B cell (primary cell): ENCODE results near the gene ZNHIT3. TPM values are rescaled to one million over a fixed set of nuclear protein-coding genes. Genes with fewer than 3 reads are reported as not detected.

Experiments used
- ATAC-seq: fragments of 200-7000 bp; cut with Tn5 transposase; one replicate; pipeline ENCODE4 v1.10.0; 2021; ENCODE audit warnings: low read depth, mild to moderate bottlenecking, moderate number of reproducible peaks, moderate library complexity
- CTCF ChIA-PET: fragments of 350-600 bp; sonication (Branson Sonifier 250); formaldehyde crosslinking; loops from one replicate; lab custom pipeline; 2021; ENCODE audit warnings: antibody characterized with exemption, inconsistent platforms; lab: Charles Lee
- POLR2A ChIA-PET: fragments of 350-600 bp; sonication (Branson Sonifier 250); formaldehyde crosslinking; loops from one replicate; lab custom pipeline; 2021; ENCODE audit warnings: antibody characterized with exemption; lab: Charles Lee
- DNase-seq: peaks from one replicate; pipeline ENCODE4 v3.0.0; 2013
- H2AFZ ChIP-seq: 2 replicates; pipeline ENCODE4 v1.6.1; 2012; ENCODE audit warnings: mild to moderate bottlenecking, low read depth, low read length; ENCODE audit not compliant: insufficient read depth, poor library complexity, severe bottlenecking
- H3K27ac ChIP-seq, 2 donors: 1 replicate in 1 of 2; 2 replicates in 1 of 2; pipeline ENCODE4 v1.5.1; 2012 to 2013; ENCODE audit warnings: low read length in 2 of 2, mild to moderate bottlenecking in 2 of 2, moderate library complexity in 1 of 2
- H3K27me3 ChIP-seq, 4 experiments: fragments of 200-600 bp in 1 of 4; sonication (generic) in 1 of 4; replicated peaks in 1 of 4; 1 replicate in 2 of 4; 2 replicates in 2 of 4; pipeline versions ENCODE4 v1.6.1 to v1.7.0; 2013 to 2016; ENCODE audit warnings: low read length in 3 of 4, mild to moderate bottlenecking in 2 of 4, mixed read lengths in 1 of 4, moderate library complexity in 1 of 4; ENCODE audit not compliant: insufficient read depth in 4 of 4, control insufficient read depth in 3 of 4; ENCODE audit errors: control extremely low read depth in 1 of 4
- H3K36me3 ChIP-seq, 2 experiments: replicated peaks in 1 of 2; 1 replicate in 1 of 2; 2 replicates in 1 of 2; pipeline versions ENCODE4 v1.6.1 to v1.7.1; 2013; ENCODE audit warnings: low read length in 1 of 2; ENCODE audit not compliant: insufficient read depth in 2 of 2, control insufficient read depth in 1 of 2; ENCODE audit errors: control extremely low read depth in 1 of 2, extremely low read depth in 1 of 2
- H3K4me1 ChIP-seq, 2 donors: fragments of 200-600 bp in 1 of 2; sonication (generic) in 1 of 2; 1 replicate in 1 of 2; 2 replicates in 1 of 2; pipeline versions ENCODE4 v1.5.1 to v1.6.1; 2013 to 2017; ENCODE audit warnings: low read length in 2 of 2; ENCODE audit not compliant: control insufficient read depth in 2 of 2, insufficient read depth in 2 of 2
- H3K4me2 ChIP-seq: replicated peaks from 2 replicates; pipeline ENCODE3; 2012; ENCODE audit warnings: mild to moderate bottlenecking, low read depth, low read length; ENCODE audit not compliant: poor library complexity, severe bottlenecking
- H3K4me3 ChIP-seq, 5 experiments: fragments of 200-600 bp in 1 of 5; sonication (generic) in 1 of 5; 1 replicate in 3 of 5; 2 replicates in 2 of 5; pipeline versions ENCODE4 v1.5.1 to v1.7.0; 2011 to 2016; ENCODE audit warnings: low read length in 4 of 5, mild to moderate bottlenecking in 4 of 5, low read depth in 2 of 5, control low read depth in 1 of 5, moderate library complexity in 1 of 5; ENCODE audit not compliant: insufficient read depth in 1 of 5; ENCODE audit errors: control extremely low read depth in 1 of 5, extremely low read depth in 1 of 5
- H3K79me2 ChIP-seq: fragments of 200-600 bp; sonication (generic); one replicate; pipeline ENCODE4 v1.6.0; 2016; ENCODE audit warnings: low read length; ENCODE audit not compliant: control insufficient read depth, insufficient read depth
- H3K9ac ChIP-seq: fragments of 200-600 bp; sonication (generic); 2 replicates; pipeline ENCODE4 v1.6.1; 2017; ENCODE audit warnings: mild to moderate bottlenecking, low read length, moderate library complexity
- H3K9me3 ChIP-seq, 3 donors: one replicate each; pipeline versions ENCODE4 v1.6.1 to v1.7.1; 2013; ENCODE audit warnings: low read length in 2 of 3; ENCODE audit not compliant: control insufficient read depth in 2 of 3, insufficient read depth in 1 of 3; ENCODE audit errors: control extremely low read depth in 1 of 3
- H4K20me1 ChIP-seq: 2 replicates; pipeline ENCODE4 v1.6.0; 2012; ENCODE audit warnings: mild to moderate bottlenecking, low read length; ENCODE audit not compliant: insufficient read depth, control insufficient read depth, poor library complexity, severe bottlenecking
- H3K27ac Mint-ChIP-seq: one replicate; pipeline ENCODE4 v1.8.0; 2021; ENCODE audit warnings: mixed read lengths
- H3K27me3 Mint-ChIP-seq: one replicate; pipeline ENCODE4 v1.8.0; 2021; ENCODE audit warnings: mixed read lengths
- H3K4me1 Mint-ChIP-seq: one replicate; pipeline ENCODE4 v1.8.0; 2021; ENCODE audit warnings: mixed read lengths
- H3K4me3 Mint-ChIP-seq: one replicate; pipeline ENCODE4 v1.8.0; 2021; ENCODE audit warnings: mixed read lengths
- H3K9me3 Mint-ChIP-seq: one replicate; pipeline ENCODE4 v1.8.0; 2022; ENCODE audit warnings: mixed read lengths; ENCODE audit not compliant: insufficient read depth
- CTCF ChIP-seq: fragments of 200-600 bp; IDR thresholded peaks from one replicate; pipeline ENCODE4 v1.8.0; 2022; ENCODE audit warnings: antibody characterized with exemption, mild to moderate bottlenecking
- EZH2 ChIP-seq: IDR thresholded peaks from 2 replicates; pipeline ENCODE4 v1.6.1; 2012; ENCODE audit warnings: borderline replicate concordance, low read depth, mild to moderate bottlenecking, moderate library complexity, low read length; ENCODE audit not compliant: insufficient read depth, poor library complexity, severe bottlenecking
- WGBS: methylation state at CpG from one replicate; pipeline ENCODE4 v1.1.5; 2013; ENCODE audit warnings: missing lambda C conversion rate; ENCODE audit not compliant: insufficient coverage; 5-methylcytosine and 5-hydroxymethylcytosine counted together
- intact Hi-C: fragments of 100-400 bp; cut with micrococcal nuclease; formaldehyde crosslinking; loops from one replicate; pipeline ENCODE4 v1.10.0; 2022
- polyA plus RNA-seq: library from polyadenylated mRNA; depleted of rRNA; stranded (reverse); fragments of >200 nt; gene quantifications from 2 replicates; pipeline ENCODE4 v1.2.3, GENCODE V29; 2012
- total RNA-seq, 2 donors: library from RNA; stranded (reverse); fragments of 120-200 nt in 1 of 2; gene quantifications; 1 replicate in 1 of 2; 2 replicates in 1 of 2; pipeline versions ENCODE4 v1.2.3 to v1.2.4, GENCODE V29; 2013 to 2022

Gene ZNHIT3
- total and polyA plus RNA-seq, 2 donors (not counting 1 experiment from before 2014, with no cell fraction given): 36.5 to 50.5 TPM

- intact Hi-C loops: loop anchor here (1.0 to 2.0 kb wide), 6 partner anchors 9 to 413 kb away; partner anchors contain the start of genes AATF, DHRS11, GGNBP2 and MRM1
- Mint-ChIP-seq H3K4me3 (peak overlapping the region; percentile 96), H3K4me1 (peaks cover 21% of the 10 kb centered on the region), H3K9me3 (no peaks in the 10 kb centered on the region), H3K27ac (peak overlapping the region; percentile 99), H3K27me3 (no peaks in the 10 kb centered on the region)
- ATAC-seq (no peak), DNase-seq (no peak)
- peak overlapping the region; percentile 72 for H3K9ac ChIP-seq
- ChIA-PET CTCF (interaction anchor here (0.6 to 3.2 kb wide), 6 partner anchors 9 to 540 kb away, joined by 3 to 34 read pairs (median 4); partner anchors contain the start of genes GGNBP2 and MRM1), POLR2A (interaction anchor here (0.6 to 3.1 kb wide), 4 partner anchors 9 to 758 kb away, joined by 3 to 57 read pairs (median 6); partner anchors contain the start of genes GGNBP2 and MRM1)
- TF ChIP-seq EZH2 (no peak), CTCF (no peak)
- peaks cover 1 to 16% of the 10 kb centered on the region in 2 experiments for H3K36me3 ChIP-seq
- peaks cover 9 to 18% of the 10 kb centered on the region in 2 donors for H3K4me1 ChIP-seq
- H3K4me2 ChIP-seq: peak overlapping the region; percentile 82
- 1% methylated on average over 8 of the region's 15 CpGs for WGBS
- H3K9me3 ChIP-seq: peaks cover 0 to 3% (median 0%) of the 10 kb centered on the region in 3 donors
- H2AFZ ChIP-seq: peak overlapping the region; percentile 85
- no peaks in the 10 kb centered on the region for H4K20me1 ChIP-seq
- H3K4me3 ChIP-seq: peak overlapping the region; percentile 55 to 99 (median 94)
- H3K27ac ChIP-seq: peak overlapping the region; percentile 96 to 97
- peaks cover 17% of the 10 kb centered on the region for H3K79me2 ChIP-seq
- H3K27me3 ChIP-seq: no peaks in the 10 kb centered on the region
Observed at GRCh38 chr17:36535669-36536081, 49.2 kb downstream of the ZNHIT3 start.

GRCh38 chr17:36540696-36541095, 54.2 kb downstream of the ZNHIT3 start:
- 100% methylated on average over 3 of the region's 3 CpGs for WGBS
- Histone ChIP-seq H3K79me2 (peaks cover 43% of the 10 kb centered on the region), H3K36me3 (peaks cover 1 to 13% of the 10 kb centered on the region in 2 experiments), H3K9ac (no peak overlapping the region), H2AFZ (no peak overlapping the region), H3K4me3 (no peak overlapping the region), H3K9me3 (no peaks in the 10 kb centered on the region), H3K4me2 (no peak overlapping the region), H4K20me1 (peaks cover 3% of the 10 kb centered on the region), H3K27me3 (no peaks in the 10 kb centered on the region), H3K4me1 (peaks cover 6 to 16% of the 10 kb centered on the region in 2 donors), H3K27ac (no peak overlapping the region)
- TF ChIP-seq EZH2 (no peak), CTCF (no peak)
- Mint-ChIP-seq H3K27ac (no peak overlapping the region), H3K4me1 (peaks cover 14% of the 10 kb centered on the region), H3K9me3 (no peaks in the 10 kb centered on the region), H3K4me3 (no peak overlapping the region), H3K27me3 (no peaks in the 10 kb centered on the region)
- ATAC-seq (no peak), DNase-seq (no peak)
- CTCF ChIA-PET: no interaction called here
- intact Hi-C loops: loop anchor here (10.0 kb wide), 1 partner anchor 1196 kb away; no protein-coding TSS in a partner anchor
- POLR2A ChIA-PET: no interaction called here
